NCI-H510A (cell line): ENCODE measurements around the gene CEP250.
"Not testable (repeated sequence)": the region's sequence is repeated elsewhere in the genome, so short reads cannot be mapped to it uniquely, and the experiment has no call there.

Experiments used
- DNase-seq: peaks from one replicate; lab custom pipeline; 2025; lab: John Stamatoyannopoulos, UW

CEP250 gene

DNA sequence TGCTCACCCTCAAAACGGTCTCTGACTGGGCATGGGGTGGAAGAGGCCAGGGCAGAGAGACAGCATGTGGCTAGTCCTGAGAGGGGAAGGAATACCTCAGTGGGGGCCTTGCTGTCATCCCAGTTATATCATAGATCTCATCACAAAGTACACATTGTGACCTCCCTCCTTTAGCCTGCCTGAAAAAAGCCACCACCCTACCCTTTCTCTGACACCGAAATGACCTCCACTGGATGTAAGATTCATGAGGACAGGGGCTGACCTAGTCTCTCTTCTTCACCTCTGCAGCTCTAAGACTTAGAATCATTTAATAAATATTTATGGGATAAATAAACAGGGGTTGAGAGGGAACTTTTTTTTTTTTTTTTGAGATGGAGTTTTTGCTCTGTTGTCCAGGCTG, 74.2 kb downstream of the CEP250 start, which contains the start of gene C20orf173:
Gene C20orf173 (minus strand): TSS at position 101 of the 400 bp plus-strand sequence. CDS start 279 bp downstream, outside the sequence.
- no peak for DNase-seq

DNA sequence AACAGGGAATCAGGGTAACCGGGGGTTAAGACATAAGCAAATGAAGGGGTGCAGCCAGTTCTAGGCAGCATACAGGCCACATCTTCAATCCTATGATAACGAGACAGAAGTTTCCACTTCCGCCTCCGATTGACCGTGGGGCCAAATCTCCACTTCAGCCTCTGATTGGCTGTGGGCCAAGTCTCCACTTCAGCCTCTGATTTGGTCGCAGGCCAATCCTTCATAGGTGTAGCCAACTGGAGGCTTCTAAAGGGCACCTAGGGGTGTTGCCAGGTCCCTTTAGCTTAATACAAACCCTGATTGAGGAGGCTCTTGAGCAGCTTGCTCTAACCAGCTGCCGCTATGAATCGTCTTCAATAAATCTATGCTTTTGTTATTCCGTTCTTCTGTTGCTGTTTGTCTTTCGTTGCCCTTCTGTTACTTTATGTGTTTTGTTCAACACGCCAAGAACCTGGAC, 84.4 kb downstream of the CEP250 start:
- DNase-seq = peak; percentile 88

DNA sequence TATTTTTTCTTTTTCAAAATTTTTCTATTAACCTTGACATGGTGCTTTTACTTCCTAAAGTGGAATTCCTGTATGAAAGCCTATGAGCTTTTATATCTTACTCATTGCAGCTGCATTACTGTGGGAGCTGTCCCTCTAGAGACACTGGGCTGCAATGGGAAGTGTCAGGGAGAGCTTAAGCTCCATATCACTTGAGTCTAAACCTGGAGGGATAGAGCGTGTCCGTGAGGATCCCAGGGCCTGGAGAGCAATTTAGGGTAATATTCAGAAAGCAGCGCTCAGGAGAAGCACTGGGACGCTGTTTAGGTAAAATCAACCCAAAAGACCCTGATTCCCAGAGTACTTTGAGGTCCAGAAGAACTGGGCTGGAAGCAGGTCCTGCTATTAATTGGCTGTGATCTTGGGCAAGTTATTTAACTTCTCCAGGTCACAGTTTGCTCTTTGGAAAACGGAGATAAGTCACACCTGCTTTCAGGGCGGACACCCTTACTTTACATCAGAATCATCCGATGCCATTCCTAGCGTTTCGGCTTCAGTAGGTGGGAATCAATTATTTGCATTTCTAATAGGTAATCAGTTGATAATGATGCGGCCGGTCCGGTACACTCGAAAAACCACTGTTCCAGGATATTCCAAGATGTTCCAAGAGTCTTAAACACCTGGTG, 85.9 kb downstream of the CEP250 start:
- DNase-seq = no peak

DNA sequence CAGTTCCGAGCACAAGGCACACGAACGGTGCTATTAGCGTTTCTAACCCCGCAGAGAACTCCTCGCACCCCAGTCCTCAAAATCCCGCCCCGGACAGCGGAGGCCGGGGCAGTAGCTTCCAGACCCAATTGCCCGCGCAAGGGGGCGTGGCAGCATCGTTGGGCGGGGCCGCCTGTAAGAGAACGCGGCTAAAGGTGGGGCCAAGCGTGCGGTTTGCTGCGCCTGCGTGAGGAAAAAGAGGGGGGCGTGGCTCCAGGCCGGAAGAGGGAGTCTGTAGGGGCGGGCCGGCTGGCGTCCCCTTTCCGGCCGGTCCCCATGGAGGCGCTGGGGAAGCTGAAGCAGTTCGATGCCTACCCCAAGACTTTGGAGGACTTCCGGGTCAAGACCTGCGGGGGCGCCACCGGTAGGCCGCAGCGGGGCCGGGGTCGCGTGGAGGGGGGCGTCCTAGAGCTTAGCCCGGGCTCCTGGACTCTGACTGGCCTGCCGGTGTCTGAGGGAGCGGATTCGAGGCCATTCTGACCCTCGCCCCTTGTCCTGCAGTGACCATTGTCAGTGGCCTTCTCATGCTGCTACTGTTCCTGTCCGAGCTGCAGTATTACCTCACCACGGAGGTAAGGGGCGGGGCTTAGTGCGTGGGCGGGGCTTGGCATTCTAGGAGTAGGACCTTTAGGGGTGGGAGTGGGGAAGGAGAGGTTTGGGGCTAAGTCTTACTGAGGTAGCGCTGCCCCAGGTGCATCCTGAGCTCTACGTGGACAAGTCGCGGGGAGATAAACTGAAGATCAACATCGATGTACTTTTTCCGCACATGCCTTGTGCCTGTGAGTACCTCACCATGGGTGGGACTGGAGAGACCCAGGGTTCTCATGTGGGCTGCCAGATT, 86.6 kb downstream of the CEP250 start, which contains the start of gene ERGIC3:
Gene ERGIC3 (plus strand): TSS at position 296 of the 880 bp plus-strand sequence. CDS start 20 bp downstream, at position 316.
- DNase-seq = peak; percentile 90

DNA sequence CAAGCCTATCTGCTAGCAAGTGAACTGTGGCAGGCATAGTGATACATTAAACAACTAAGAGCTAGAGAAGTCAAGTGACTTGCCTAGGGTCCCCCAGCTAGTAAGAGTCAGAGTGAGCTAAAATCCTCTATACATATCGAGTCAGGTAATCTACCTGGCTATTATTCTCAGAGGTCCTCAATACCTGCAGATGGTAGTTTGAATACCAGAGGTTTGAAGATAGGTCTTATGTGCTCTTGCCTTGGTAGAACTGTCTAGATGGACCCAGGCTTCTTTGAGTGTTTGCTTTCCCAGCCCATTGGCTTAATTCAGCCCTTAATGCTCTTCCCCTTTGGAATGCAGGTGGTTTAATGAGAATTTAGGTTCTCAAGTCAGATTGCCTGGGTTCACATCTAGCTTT, 87.6 kb downstream of the CEP250 start:
- no peak for DNase-seq

DNA sequence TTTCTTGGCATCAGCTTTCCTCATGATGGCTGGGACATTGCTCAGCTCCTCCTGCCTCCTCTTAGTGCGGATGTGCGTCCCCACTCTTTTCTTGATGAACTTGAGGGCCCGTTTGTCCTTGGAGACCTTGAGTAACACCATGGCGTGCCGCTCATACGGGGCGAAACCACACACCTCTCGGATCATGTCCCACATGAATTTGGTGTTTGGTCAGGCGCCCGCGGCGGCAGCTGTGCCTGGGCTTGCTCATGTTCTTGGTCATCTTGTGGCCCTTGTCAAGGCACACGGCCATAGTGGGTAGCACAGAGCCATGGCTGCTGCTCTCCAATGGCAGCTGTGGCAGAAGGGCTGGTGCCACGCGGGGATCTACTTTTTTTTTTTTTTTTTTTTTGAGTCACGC, 89.0 kb downstream of the CEP250 start:
- no peak for DNase-seq

DNA sequence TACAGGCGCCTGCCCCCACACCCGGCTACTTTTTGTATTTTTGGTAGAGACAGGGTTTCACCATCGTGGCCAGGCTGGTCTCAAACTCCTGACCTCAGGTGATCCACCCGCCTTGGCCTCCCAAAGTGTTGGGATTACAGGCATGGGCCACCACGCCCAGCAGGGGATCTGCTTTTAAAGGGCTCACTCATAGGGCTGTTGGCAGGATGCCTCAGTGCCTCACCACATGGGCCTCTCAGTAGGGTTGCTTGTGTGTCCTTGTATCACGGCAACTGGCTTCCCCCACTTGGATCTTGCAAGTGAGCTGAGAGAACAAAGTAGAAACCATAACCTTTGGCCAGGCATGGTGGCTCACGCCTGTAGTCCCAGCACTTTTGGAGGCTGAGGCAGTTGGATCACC, 89.5 kb downstream of the CEP250 start:
- DNase-seq = not testable (repeated sequence)

DNA sequence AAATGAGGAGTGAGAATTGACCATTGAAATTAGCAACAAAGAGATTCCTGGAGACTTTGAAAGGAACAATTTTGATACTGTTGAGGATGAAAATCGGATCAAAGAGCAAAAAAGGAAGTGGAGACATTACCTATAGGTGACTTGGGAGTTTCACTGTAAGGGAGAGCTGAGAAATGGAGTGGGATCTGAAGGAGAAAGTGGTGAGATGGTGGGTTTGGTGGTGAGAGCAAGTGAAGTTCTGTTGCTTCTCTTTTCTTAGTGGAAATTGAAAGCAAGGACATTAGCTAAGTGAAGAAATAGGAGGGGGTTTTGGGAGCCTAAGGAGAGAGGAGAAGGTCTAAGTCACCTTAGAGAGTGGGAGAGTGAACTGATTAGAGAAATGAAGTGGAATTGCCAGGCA, 90.7 kb downstream of the CEP250 start:
- no peak for DNase-seq

DNA sequence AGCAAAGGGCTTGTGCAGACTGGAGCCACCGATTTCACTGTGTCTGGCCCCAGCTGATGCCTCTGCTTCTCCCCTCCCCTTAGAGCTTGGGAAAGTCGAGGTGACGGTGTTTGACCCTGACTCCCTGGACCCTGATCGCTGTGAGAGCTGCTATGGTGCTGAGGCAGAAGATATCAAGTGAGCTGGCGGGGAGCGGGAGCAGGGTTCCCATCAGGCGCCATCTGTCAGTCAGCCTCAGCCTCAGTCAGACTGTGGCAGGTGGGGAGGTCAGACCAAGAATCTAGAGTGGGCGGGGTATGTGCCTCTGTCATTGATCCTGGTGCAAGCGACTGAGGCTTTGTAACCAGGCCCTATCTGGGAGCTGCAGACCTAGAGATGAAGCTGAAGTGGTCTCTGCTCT, 91.9 kb downstream of the CEP250 start:
- no peak for DNase-seq

DNA sequence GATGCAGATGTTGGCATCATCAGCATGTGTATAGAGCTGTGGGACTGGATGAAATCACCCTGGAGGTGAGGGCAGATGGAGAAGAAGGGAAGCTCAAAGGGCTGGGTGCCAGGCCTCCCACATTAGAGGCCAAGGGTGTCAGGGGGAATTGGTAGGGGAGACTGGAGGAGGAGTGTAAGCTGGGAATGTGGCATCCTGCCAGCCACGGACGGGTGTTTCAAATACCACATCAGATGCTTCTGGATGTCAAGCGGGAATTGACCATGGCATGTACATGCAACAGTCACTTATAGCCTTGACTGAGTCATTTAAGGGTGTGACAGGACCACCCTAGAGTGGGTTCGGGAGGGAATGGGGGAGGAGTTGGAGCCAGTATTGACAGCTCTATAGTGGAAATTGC, 96.1 kb downstream of the CEP250 start:
- DNase-seq = no peak

DNA sequence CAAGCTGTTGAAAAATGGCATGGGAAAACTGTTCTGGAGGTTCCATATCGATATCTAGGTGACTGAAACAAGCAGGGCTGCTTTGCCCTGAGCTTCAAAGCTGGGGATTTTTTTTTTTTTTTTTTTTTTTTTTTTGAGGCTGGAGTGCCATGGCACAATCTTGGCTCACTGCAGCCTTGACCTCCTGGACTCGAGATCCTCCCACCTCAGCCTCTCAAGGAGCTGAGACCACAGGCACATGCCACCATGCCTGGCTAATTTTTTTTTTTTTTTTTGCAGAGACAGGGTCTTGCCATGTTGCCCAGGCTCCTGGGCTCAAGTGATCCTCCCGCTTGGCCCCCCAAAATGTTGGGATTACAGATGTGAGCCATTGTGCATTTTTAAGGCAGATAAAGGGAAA, 97.5 kb downstream of the CEP250 start:
- DNase-seq = no peak

DNA sequence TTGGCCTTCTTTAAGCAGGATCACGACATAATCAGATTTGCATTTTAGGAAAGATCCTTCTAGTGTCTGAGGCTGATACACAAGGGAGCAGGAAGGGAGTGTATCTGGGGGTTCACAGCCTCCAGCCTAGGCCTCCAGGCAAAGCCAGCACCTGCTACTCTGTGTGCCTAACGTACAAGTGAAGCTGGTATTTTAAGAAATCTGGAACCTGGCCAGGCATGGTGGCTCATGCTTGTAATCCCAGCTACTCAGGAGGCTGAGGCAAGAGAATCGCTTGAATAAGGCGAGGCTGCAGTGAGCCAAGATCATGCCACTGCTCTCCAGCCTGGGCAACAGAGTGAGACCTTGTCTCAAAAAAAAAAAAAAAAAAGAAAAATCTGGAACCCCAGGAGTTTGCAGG, 100.1 kb downstream of the CEP250 start:
- DNase-seq = not testable (repeated sequence)

DNA sequence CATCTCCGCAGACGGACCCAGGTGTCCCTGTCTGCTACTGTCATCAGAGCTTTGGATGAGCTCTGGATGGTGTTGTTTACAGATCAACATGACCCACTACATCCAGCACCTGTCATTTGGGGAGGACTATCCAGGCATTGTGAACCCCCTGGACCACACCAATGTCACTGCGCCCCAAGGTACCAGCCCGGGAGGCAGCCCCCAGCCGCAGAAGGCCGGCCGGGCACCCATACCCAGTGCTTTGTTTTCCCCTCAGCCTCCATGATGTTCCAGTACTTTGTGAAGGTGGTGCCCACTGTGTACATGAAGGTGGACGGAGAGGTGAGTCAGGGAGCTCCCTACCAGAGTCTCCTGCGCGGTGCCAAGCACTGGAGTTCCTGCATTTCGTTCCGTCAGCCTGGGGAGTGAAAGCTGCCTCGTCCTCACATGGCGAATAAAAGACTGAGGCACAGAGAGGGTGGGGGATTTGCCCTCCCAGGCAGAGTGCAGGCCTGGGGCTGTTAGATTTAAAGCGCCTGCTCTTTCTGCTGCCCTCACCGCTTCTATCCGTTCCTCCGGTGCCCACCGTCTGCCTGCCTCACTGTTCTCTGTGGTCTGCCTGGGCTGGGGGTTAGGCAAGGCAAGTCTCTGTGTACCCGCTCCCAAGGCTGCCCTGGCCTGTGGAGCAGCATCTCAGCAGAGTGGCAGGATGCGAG, 100.7 kb downstream of the CEP250 start:
- DNase-seq = no peak

DNA sequence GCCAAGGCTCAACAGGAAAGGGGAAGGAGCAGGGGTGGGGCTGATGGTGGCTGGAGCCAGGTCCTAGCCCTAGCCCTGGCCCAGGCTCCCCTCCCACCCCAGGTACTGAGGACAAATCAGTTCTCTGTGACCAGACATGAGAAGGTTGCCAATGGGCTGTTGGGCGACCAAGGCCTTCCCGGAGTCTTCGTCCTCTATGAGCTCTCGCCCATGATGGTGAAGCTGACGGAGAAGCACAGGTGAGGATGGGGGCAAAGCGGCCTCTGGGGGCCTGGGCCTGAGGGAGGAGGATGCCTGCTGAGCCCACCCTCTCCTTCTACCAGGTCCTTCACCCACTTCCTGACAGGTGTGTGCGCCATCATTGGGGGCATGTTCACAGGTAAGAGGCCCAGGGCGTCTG, 101.5 kb downstream of the CEP250 start:
- no peak for DNase-seq

DNA sequence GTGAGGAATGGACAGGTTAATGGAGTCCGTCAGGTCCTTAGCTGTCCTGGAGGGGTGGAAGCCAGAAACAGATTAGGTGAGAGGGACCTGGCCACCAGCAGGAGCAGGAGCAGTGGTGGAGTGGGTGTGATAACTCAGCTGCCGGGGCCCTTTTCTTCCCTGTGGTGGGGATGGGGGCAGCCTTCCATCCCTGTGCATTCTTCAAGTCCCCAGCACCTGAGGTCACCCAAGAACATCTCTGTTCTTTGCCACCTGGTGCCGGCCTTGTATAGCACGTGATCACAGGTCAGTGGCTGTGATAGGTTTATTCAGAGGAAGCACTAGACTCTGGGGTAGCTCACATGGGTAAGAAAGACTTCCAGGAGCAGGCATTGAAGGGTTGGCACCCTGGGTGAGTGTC, 103.1 kb downstream of the CEP250 start:
- DNase-seq = no peak

DNA sequence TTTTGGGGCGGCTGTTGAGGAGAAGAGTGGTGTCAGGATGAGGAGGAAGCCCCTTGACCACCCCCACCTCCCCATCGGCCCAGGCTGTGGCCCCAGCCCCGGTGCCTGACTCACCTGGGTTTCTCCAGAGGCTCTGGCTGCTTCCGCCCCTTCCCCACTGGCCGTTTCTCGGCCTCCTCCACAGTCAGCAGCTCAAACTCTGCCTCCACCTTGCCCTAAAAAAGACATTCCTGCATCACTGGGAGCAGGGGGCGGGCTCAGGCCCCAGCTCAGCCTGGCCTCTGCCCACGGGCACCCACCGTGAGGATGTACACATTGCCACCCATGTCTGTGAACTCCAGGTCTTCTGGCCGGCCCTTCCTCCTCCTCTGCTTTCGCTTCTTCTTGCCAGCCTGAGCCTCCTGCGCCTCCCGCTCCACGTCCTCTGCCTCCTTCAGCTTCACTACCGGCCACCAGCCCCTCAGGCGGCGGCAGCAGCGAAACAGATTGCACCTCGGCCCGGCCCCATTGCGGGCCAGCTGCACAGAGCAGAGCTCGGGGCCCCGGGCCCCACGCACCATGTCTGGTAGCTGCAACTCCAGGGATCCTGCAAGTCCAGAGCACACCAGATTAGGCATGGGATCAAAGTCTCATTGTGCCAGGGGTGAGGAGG, 103.8 kb downstream of the CEP250 start:
- DNase-seq = no peak

DNA sequence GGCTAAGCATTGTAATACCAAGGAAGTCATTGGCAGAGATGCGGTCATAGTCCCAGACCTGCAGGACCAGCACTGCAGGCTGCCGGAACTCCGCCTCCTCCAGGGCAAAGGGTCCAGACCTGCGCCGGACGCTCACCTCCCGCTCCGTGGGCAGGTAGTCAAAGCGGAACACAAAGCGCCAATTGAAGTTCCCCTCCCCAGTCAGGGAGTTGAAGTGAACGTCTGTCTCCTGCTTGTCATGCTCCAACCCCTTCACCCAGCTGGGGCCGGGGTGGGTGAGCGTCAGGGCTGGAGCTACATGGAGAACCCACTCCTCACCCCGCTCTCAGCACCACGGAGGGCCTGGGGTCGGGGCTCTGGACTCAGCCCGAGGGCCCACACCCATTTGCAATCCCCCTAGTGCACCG, 104.7 kb downstream of the CEP250 start:
- DNase-seq = no peak

DNA sequence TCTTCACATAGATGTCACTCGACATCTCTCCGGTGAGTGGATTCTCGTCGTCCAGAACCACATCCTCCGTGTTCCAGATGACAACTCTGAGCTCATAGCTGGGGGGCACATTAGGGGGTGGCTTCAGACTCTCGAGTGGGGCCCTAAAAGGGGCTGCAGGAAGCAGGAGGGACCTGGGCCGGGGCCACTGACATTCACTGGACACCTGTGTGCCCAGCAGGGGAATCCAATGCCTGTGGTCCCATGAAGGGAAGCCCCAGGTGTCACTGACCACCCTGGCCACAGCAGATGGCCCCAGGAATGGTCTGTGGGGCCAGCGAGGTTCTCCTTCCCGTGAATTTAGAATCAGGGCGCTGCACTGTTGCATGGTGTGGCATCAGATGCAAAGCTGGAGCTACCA, 105.1 kb downstream of the CEP250 start:
- no peak for DNase-seq

DNA sequence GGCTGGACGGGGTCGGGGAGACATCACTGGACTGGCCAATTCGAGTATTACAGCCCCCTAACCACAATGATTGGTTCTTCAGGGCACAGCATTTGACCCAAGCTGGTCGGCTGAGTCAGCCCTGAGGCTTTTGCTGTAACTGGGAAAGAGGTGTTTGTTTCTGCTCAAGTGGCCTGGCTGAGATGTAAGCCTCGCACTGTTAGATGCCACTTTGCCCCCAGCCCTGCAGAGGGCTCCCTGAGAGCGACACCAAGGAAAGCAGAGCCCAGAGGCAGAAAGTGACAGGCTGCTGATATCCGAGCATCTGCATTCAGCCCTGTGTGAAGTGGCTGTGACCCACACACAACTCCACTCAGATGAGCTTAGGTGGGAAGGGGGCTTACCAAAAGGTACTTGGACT, 105.9 kb downstream of the CEP250 start:
- DNase-seq = peak; percentile 74

DNA sequence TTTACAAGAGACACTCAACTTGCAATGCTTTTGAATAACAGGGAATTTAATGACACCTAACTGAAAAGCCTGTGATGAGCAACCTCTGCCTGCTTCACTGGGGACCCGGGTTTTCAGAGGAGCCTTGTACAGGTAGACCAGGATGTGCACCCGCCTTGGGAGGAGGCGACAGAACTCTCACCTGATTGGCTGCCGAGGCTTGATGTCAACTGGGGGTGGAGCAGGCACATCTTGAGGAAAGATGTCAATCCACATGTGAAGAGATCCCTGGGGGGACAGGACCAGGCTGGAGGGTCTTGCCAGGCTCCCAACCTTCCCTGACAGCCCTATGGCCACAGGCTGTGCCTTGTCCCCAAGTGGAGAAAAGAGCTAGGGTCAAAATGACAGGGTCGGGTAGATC, 106.3 kb downstream of the CEP250 start:
- no peak for DNase-seq

DNA sequence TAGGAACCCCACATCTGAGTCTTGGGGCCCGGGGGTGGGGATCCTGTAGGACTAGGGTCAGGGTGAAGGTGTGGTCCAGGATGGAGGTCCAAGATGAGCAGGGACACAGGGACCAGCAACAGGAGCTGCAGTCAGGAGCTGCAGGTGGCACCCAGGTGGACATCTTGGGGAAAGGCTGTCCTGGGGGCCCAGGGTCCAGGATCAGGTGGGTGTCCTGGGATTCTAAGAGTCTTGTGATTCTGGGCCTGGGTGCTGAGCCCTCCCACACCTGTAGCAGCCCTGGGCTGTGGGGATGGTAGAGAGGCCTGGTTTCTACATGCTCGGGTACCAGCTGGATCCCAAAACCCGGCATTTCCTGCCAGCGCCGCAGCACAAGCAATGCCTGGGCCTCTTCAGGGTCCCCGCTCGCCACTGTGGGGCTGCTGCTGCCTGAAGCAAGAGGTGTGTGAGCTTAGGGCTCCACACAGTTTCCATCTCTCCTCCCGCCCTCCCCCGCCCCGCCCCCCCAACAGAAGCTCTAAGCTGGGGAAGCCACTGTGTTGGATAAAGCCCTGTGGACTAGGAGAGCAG, 107.2 kb downstream of the CEP250 start:
- no peak for DNase-seq

DNA sequence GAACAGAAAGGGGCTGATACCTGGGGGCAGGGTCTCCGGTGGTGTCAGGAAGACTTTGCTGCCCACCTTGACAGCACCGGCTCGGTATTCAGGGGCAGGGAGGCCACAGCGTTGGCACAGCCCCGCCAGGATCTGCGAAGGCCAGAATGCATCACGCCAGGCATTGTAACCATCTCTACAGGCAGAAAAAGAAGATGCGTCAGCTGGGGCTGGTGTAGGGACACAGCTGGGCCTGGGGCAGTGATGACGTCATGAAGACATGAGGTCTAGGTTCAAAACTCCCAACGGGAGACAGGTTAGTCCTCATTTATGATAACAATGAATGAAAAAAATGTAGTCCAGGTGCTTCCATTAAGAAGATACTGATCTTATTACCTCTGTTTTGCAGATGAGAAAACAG, 108.4 kb downstream of the CEP250 start:
- no peak for DNase-seq
